Measurements from ENCODE around the gene PELI2.

The PELI2 gene

GRCh38 chr14:56124327-56124726, 6.1 kb downstream of the PELI2 start:
- no peaks in the 10 kb centered on the region for H3F3A ChIP-seq (ENCODE audit: insufficient read depth, low read length)
- H3K27ac ChIP-seq (ENCODE audit: low read depth, low read length, poor library complexity, severe bottlenecking), result no peak overlapping the region
- H3K9me3 ChIP-seq (ENCODE audit: low read length), result no peaks in the 10 kb centered on the region
- no peaks in the 10 kb centered on the region for H3K9me2 ChIP-seq (ENCODE audit: low read depth, low read length)
- H3K36me3 ChIP-seq (ENCODE audit: insufficient read depth, low read length), result no peaks in the 10 kb centered on the region
- no peaks in the 10 kb centered on the region for H3K79me2 ChIP-seq (ENCODE audit: insufficient read depth, low read length)
- H3K9ac ChIP-seq (ENCODE audit: low read length), result no peak overlapping the region
- H4K20me1 ChIP-seq (ENCODE audit: insufficient read depth, low read length), result no peaks in the 10 kb centered on the region
- H3K4me2 ChIP-seq (ENCODE audit: low read length), result no peak overlapping the region
- H3K27me3 ChIP-seq (ENCODE audit: insufficient read depth, low read length), result peaks cover 4% of the 10 kb centered on the region; the same call in 1 of the 2 replicates
- H3K4me1 ChIP-seq (ENCODE audit: insufficient read depth, low read length, severe bottlenecking), result peaks cover 12% of the 10 kb centered on the region
- TF ChIP-seq EZH2 (IDR thresholded peaks at IDR 0.05; ENCODE audit: borderline replicate concordance, low read length) (no peak), CTCF (IDR thresholded peaks at IDR 0.05; ENCODE audit: low read length) (no peak)
- no peak overlapping the region for H3K4me3 ChIP-seq (ENCODE audit: low read depth, low read length, poor library complexity, severe bottlenecking)
- H2AFZ ChIP-seq (ENCODE audit: low read length), result no peak overlapping the region

GRCh38 chr14:56125772-56126636, 7.8 kb downstream of the PELI2 start:
- Histone ChIP-seq H3K9me2 (ENCODE audit: low read depth, low read length) (no peaks in the 10 kb centered on the region), H3K4me2 (ENCODE audit: low read length) (no peak overlapping the region), H2AFZ (ENCODE audit: low read length) (no peak overlapping the region), H3K4me1 (ENCODE audit: insufficient read depth, low read length, severe bottlenecking) (no peaks in the 10 kb centered on the region), H3K4me3 (ENCODE audit: low read depth, low read length, poor library complexity, severe bottlenecking) (no peak overlapping the region), H3K79me2 (ENCODE audit: insufficient read depth, low read length) (no peaks in the 10 kb centered on the region), H3F3A (ENCODE audit: insufficient read depth, low read length) (no peaks in the 10 kb centered on the region), H3K36me3 (ENCODE audit: insufficient read depth, low read length) (no peaks in the 10 kb centered on the region), H3K27me3 (ENCODE audit: insufficient read depth, low read length) (peaks cover 4% of the 10 kb centered on the region; the same call in 1 of the 2 replicates), H3K9ac (ENCODE audit: low read length) (no peak overlapping the region), H4K20me1 (ENCODE audit: insufficient read depth, low read length) (no peaks in the 10 kb centered on the region), H3K9me3 (ENCODE audit: low read length) (no peaks in the 10 kb centered on the region), H3K27ac (ENCODE audit: low read depth, low read length, poor library complexity, severe bottlenecking) (no peak overlapping the region)
- TF ChIP-seq CTCF (IDR thresholded peaks at IDR 0.05; ENCODE audit: low read length), result no peak
- no peak for TF ChIP-seq EZH2 (IDR thresholded peaks at IDR 0.05; ENCODE audit: borderline replicate concordance, low read length)

- Histone ChIP-seq H3K9me2 (ENCODE audit: low read depth, low read length) (no peaks in the 10 kb centered on the region), H2AFZ (ENCODE audit: low read length) (no peak overlapping the region), H3K9me3 (ENCODE audit: low read length) (no peaks in the 10 kb centered on the region), H3K9ac (ENCODE audit: low read length) (no peak overlapping the region), H4K20me1 (ENCODE audit: insufficient read depth, low read length) (no peaks in the 10 kb centered on the region), H3K4me1 (ENCODE audit: insufficient read depth, low read length, severe bottlenecking) (no peaks in the 10 kb centered on the region), H3K27me3 (ENCODE audit: insufficient read depth, low read length) (peaks cover 4% of the 10 kb centered on the region; the same call in 1 of the 2 replicates), H3K27ac (ENCODE audit: low read depth, low read length, poor library complexity, severe bottlenecking) (no peak overlapping the region), H3K4me2 (ENCODE audit: low read length) (no peak overlapping the region), H3F3A (ENCODE audit: insufficient read depth, low read length) (no peaks in the 10 kb centered on the region), H3K36me3 (ENCODE audit: insufficient read depth, low read length) (no peaks in the 10 kb centered on the region), H3K79me2 (ENCODE audit: insufficient read depth, low read length) (no peaks in the 10 kb centered on the region), H3K4me3 (ENCODE audit: low read depth, low read length, poor library complexity, severe bottlenecking) (no peak overlapping the region)
- TF ChIP-seq EZH2 (IDR thresholded peaks at IDR 0.05; ENCODE audit: borderline replicate concordance, low read length), result no peak
- no peak for TF ChIP-seq CTCF (IDR thresholded peaks at IDR 0.05; ENCODE audit: low read length)
Measured at GRCh38 chr14:56126637-56126913, 8.4 kb downstream of the PELI2 start.

Data from OCI-LY1 (cell line).